HepG2 (cell line): ENCODE measurements around the gene MS4A10.

ENCODE experiments used
- BHLHE40 ChIP-seq: IDR thresholded peaks from 2 replicates; pipeline ENCODE4 v1.6.1; 2011; ENCODE audit warnings: low read length, improper control_type of control experiment
- CTCF ChIP-seq: sonication (generic); formaldehyde crosslinking; IDR thresholded peaks from 2 replicates; pipeline ENCODE4 v1.5.0; 2020; ENCODE audit warnings: mild to moderate bottlenecking, missing genetic modification reagents, moderate library complexity
- ETV5 ChIP-seq: IDR thresholded peaks from 2 replicates; pipeline ENCODE4 v1.6.1; 2018; ENCODE audit warnings: missing biosample characterization, missing genetic modification reagents, inconsistent platforms, borderline replicate concordance
- FOXA3 ChIP-seq: IDR thresholded peaks from 2 replicates; pipeline ENCODE4 v1.6.1; 2016; ENCODE audit warnings: missing genetic modification reagents, missing compliant biosample characterization
- GLI4 ChIP-seq: sonication (generic); formaldehyde crosslinking; IDR thresholded peaks from 2 replicates; pipeline ENCODE4 v1.5.1; 2020; ENCODE audit warnings: missing genetic modification reagents, mild to moderate bottlenecking, moderate library complexity, borderline replicate concordance
- HNRNPL ChIP-seq: fragments of 200-400 bp; formaldehyde crosslinking; IDR thresholded peaks from 2 replicates; pipeline ENCODE4 v1.6.1; 2017; ENCODE audit warnings: mild to moderate bottlenecking, low read depth, low read length
- MAFG ChIP-seq: sonication (generic); formaldehyde crosslinking; IDR thresholded peaks from 2 replicates; pipeline ENCODE4 v1.5.1; 2020; ENCODE audit warnings: mild to moderate bottlenecking, missing genetic modification reagents
- RAD51 ChIP-seq: fragments of 450-650 bp; IDR thresholded peaks from 2 replicates; pipeline ENCODE4 v1.6.1; 2016; ENCODE audit warnings: borderline replicate concordance
- ZBTB26 ChIP-seq: IDR thresholded peaks from 2 replicates; pipeline ENCODE4 v1.6.1; 2016; ENCODE audit warnings: missing compliant biosample characterization, missing genetic modification reagents, borderline replicate concordance
- ZBTB44 ChIP-seq: sonication (generic); formaldehyde crosslinking; IDR thresholded peaks from 2 replicates; pipeline ENCODE4 v1.4.0; 2020; ENCODE audit warnings: missing genetic modification reagents
- ZNF773 ChIP-seq: sonication (generic); formaldehyde crosslinking; IDR thresholded peaks from 2 replicates; pipeline ENCODE4 v1.4.0; 2020; ENCODE audit warnings: missing genetic modification reagents, borderline replicate concordance

DNA sequence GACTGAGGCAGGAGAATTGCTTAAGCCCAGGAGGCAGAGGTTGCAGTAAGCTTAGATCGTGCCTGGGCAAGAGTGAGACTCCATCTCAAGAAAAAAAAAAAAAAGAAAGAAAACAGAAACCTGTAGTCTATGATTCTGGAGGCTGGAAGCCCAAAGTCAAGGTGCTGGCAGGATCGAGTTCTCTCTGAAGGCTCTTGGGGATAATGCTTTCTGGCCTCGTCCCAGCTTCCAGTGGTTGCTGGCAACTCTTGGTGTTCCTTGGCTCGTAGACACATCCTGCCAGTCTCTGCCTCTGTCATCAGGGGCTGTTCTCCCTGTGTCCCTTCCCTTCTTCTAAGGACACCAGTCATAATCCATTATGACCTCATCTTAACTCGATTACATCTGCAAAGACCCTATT is 40.0 kb downstream of the MS4A10 start:
- no peak for TF ChIP-seq CTCF (CRISPR knock-in tag)
- no peak for TF ChIP-seq BHLHE40
- TF ChIP-seq ZNF773 (CRISPR knock-in tag) = no peak
- TF ChIP-seq MAFG (CRISPR knock-in tag) = no peak
- no peak for TF ChIP-seq GLI4
- no peak for TF ChIP-seq ZBTB44 (CRISPR knock-in tag)
- no peak for TF ChIP-seq HNRNPL
- no peak for TF ChIP-seq ETV5 (CRISPR knock-in tag)
- no peak for TF ChIP-seq FOXA3 (CRISPR knock-in tag)
- TF ChIP-seq ZBTB26 (CRISPR knock-in tag) = no peak
- TF ChIP-seq RAD51 = no peak
